GM23338 (cell line): ENCODE measurements around the gene ZBTB39.

Source experiments
- CREB1 ChIP-seq: fragments of 250-450 bp; sonication (Bioruptor Pico); IDR thresholded peaks from 2 replicates; pipeline ENCODE4 v1.5.0; 2020; ENCODE audit warnings: low read depth, mild to moderate bottlenecking, moderate library complexity
- CTCF ChIP-seq, 2 experiments: fragments of 200-600 bp in 1 of 2; sonication (generic) in 1 of 2; conservative IDR thresholded peaks; 2 replicates each; pipeline versions ENCODE4 v1.5.1 to v1.6.1; 2016 to 2017; ENCODE audit warnings: antibody characterized with exemption in 2 of 2, low read depth in 2 of 2, mild to moderate bottlenecking in 2 of 2, moderate library complexity in 1 of 2
- EZH2 ChIP-seq: fragments of 200-600 bp; sonication (generic); IDR thresholded peaks from one replicate; pipeline ENCODE4 v1.8.0; 2017; ENCODE audit warnings: antibody characterized with exemption, mild to moderate bottlenecking, low read depth; ENCODE audit not compliant: unreplicated experiment
- EZH2phosphoT487 ChIP-seq: fragments of 200-600 bp; sonication (generic); IDR thresholded peaks from one replicate; pipeline ENCODE4 v1.8.1; 2018; ENCODE audit warnings: antibody characterized with exemption; ENCODE audit not compliant: unreplicated experiment
- JUNB ChIP-seq: IDR thresholded peaks from one replicate; pipeline ENCODE4 v1.6.1; 2016; ENCODE audit warnings: antibody characterized with exemption; ENCODE audit not compliant: unreplicated experiment
- POLR2AphosphoS5 ChIP-seq: IDR thresholded peaks from 2 replicates; pipeline ENCODE4 v1.6.1; 2016; ENCODE audit warnings: antibody characterized with exemption, low read depth
- REST ChIP-seq: IDR thresholded peaks from one replicate; pipeline ENCODE4 v1.6.1; 2018; ENCODE audit warnings: antibody characterized with exemption; ENCODE audit not compliant: unreplicated experiment

GRCh38 chr12:56991319-56992246 lies 14.8 kb downstream of the ZBTB39 start:
- no peak for TF ChIP-seq CTCF (conservative IDR thresholded peaks at IDR 0.05; ENCODE audit: low read depth in 2 of 2)
- TF ChIP-seq EZH2 = no peak
- TF ChIP-seq EZH2phosphoT487 = no peak
- TF ChIP-seq CREB1 (CRISPR knock-in tag) = no peak
- TF ChIP-seq POLR2AphosphoS5 = no peak
- no peak for TF ChIP-seq REST
- TF ChIP-seq JUNB = no peak
